GM19238 (cell line): Measurements from ENCODE around the gene SCYGR1.
A peak's percentile ranks its signal among the peaks of the same experiment; 100 is the strongest.
"Not testable (repeated sequence)": the region's sequence is repeated elsewhere in the genome, so short reads cannot be mapped to it uniquely, and the experiment has no call there.

ENCODE experiments used
- DNase-seq: peaks from one replicate; pipeline ENCODE4 v3.0.0; 2011; ENCODE audit warnings: low spot score; ENCODE audit not compliant: insufficient read length

SCYGR1 gene

DNA sequence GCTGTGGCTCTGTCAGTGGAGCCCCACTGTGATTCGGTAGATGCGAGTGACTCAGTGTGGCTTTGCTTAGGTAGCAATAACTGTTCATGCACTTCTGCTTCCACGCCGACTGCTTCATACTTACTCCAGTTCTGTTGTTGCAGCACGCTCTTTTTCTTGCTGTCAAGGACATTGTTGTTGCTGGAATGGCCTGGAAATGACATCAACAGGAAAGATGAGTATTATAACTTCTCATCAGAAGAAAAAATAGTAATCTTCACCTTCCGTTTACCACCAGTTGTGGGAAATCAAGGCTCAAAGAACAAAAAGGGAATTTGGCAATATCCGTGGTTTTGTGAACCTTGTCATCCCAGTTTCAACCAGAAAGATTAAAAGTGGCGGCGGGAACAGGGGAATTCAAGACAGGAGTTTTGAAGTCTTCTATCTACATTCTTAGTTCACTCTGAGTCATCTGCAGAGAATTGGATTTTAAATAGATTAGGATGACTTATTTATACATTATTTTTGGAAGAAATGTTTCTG lies 16.9 kb downstream of the SCYGR1 start:
- no peak for DNase-seq

- DNase-seq = no peak
Measured at GRCh38 chr2:227370092-227370491, 17.7 kb downstream of the SCYGR1 start.

DNA sequence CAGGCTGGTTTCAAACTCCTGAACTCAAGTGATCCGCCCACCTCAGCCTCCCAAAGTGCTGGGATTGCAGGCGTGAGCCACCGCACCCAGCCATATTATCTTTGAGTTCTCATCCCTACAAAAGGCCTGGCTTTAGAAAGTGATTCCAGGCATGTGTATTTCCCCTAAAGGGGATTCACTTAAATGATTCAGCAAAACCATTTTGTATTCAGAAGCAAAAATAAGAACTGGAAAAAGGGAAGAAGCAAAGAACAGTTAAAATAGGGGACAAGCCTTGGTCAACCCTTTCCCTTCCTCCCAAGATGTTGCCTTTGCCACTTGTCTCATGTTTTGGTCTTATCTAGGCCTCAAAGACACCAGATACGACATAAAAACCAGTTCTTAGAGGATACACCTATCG lies 19.2 kb downstream of the SCYGR1 start:
- no peak for DNase-seq

DNA sequence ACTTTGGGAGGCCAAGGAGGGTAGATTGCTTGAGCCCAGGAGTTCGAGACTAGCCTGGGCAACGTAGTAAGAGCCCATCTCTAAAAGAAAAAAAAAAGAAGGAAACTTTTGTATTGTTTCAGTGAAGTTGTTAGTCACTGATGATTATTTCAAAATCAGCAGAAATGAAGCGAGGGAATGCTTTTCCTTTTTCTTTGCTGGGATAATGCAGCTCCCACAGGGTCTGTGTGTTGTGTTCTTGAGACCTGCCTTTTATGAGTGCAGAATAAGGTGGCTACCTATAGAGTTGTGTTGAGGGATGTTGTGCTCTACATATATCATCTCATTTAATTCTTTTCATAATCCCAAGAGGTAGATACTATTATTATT lies 20.3 kb downstream of the SCYGR1 start:
- DNase-seq = no peak

DNA sequence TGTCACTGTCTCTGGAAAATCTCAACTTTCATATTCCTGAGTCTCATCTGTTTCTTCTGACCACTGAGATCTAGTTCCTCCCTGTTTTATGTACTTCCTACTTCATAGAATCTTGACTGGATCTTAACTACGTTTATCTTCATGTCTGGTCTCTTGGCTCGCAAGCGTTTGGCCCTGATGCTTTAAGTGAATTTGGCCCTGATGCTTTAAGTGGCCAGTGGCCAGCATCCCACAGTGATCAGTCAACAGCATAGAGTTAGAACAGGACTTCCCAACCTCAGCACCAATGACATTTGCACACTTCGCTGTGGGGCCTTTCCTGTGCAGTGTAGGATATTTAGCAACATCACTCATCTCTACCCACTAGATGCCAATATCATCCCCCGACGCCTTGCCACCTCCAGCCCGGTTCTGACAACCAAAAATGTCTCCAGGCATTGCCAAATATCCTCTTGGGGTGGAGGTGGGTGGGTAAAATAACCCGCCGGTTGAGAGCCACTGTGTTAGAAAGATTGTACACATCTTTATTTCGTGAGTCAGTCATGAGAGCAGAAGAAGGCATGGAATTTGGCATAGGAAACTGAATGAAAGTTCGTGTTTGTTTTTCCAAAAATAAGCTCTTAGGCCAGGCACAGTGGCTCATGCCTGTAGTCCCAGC lies 20.9 kb downstream of the SCYGR1 start:
- no peak for DNase-seq

DNA sequence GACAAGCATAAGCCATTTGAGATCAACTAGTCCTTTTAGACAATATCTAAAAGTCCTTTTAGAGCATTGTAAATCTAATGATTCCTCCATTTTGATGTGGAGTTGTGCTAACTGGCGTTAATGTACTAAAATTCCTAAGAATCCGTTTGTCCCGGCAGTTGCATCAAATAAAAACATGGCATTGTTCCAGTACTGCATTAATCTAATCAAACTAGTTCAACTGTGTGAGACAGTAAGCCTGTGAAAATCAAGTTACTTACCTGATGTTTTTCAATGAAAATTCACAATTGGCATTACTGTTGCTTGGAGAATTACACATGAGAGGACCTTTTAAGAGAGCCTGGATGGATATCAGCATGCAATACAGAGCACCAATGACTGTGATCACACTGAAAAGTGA lies 21.9 kb downstream of the SCYGR1 start:
- no peak for DNase-seq

- DNase-seq = not testable (repeated sequence)
Measured at GRCh38 chr2:227364585-227365263, 23.0 kb downstream of the SCYGR1 start.

- no peak for DNase-seq
Measured at GRCh38 chr2:227363756-227364155, 24.0 kb downstream of the SCYGR1 start.

DNA sequence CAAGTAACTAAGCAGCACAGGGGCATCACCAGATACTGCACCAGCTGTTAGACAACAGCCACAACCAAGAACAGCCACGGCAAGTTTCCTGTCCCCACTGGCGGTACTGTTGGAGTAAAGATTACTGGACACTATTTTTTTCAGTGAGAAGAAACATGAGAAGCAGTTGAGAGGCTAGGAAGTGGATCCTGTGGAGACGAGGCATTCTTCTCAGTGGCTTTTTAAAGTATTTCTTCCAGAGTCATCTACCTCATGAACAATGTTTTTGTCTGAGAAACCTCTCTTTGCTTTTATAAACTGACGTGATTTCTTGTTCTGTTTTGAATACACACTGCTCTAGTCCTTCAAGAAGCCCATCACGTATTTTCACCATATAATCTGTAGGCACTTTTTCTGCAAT lies 27.4 kb downstream of the SCYGR1 start:
- DNase-seq = no peak

DNA sequence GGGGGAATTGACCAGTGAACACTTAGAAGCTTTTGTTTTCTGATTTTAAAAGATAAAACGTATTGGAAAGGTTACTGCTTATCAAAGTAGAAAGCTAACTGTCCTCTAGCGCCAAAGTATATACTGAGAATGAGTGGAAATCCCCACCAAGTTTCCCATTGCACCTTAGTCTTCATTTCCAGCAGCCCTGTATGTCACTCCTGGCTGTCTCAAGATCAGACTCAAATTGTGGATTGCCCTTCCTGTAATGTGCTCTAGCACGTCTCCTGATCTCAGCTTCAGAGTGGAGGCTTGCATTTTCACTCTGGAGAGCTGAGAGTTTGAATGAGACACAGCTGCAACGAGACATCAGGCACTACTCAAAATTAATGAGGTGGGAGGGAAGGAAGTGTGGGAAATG lies 36.1 kb downstream of the SCYGR1 start:
- DNase-seq = peak; percentile 3

DNA sequence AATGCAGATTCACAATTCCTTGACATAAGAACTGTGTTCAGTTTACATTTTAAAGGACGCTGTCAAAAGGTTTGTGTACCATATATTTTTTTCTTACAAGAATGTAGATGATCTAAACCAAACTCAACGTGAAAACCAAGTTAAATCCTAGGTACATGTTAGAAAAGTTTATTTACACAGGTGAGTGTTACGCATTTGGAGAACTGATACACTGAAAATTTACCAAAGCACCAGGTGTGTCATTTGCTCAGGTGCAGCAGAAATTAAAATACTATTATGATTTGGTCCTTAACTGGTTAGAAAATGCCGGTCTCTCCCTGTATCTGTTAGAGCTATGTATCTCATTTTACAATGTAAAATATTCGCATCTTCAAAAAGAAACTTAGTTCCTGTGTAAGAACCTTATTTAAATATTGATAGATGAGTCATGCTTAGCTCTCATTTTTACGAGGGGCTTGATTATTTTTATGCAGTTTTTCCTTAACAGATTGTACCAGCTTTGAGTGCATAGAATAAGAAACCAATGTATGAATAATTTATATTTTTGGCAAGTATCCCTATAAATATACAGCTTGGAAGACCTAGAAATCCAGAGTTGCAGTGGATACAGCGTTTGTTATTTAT lies 37.6 kb downstream of the SCYGR1 start:
- no peak for DNase-seq

- no peak for DNase-seq
Measured at GRCh38 chr2:227348324-227348723, 39.4 kb downstream of the SCYGR1 start.

DNA sequence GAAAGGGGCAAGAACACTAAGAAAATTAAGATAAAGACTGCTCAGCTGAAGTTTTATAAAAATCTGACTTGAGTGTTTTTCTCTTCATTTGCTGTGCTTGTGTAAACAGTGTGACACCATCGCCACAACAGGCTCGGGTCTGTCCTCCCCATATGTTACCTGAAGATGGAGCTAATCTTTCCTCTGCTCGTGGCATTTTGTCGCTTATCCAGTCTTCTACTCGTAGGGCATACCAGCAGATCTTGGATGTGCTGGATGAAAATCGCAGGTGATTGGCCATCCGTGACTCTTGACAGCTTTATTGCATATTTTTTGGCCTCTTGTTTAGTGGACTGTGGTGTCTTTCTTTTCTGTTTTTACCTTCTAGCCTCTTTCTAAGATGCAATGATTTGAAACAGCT lies 40.6 kb downstream of the SCYGR1 start:
- no peak for DNase-seq

DNA sequence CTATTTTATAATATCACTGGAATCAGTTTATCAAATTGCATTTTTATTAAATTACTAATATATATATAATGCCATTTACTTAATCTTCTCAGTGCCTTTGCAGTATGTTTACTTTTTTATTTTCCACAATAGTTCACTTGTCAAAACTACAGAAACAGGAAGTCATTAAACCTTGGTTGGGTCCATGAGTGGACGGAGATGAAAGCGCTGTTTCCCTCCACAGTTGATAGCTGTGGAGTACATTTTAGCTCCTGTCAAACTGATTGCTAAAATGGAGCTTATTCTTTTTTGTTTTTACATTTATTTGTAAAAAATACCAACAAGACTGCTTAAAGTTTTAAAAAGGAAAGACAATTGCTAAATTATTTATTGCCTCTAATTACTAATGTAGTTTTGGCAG lies 43.5 kb downstream of the SCYGR1 start:
- no peak for DNase-seq

DNA sequence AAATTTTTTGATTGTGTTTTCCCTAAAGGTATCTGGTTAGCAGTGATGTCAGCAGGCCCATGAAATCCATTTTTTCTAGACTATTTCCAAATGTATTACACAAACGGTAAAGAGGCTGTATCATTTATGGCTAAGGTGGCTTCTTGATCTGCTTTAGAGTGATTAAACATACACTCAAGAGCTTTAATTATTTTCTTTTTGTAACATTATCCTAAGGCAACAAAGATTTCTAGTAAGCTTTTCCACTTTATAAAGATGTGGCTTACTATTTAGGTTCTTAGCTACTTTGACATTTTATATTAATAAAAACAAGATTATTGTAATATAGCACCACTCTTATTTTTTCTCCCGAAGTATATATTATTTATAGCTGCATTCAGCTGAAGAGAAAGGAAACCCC lies 46.2 kb downstream of the SCYGR1 start:
- no peak for DNase-seq

- DNase-seq = no peak
Measured at GRCh38 chr2:227340106-227340505, 47.6 kb downstream of the SCYGR1 start.

GRCh38 chr2:227339098-227339599 lies 48.6 kb downstream of the SCYGR1 start:
- no peak for DNase-seq
